Natural killer cell (primary cell): ENCODE measurements around the gene MELK. TPM values are rescaled to one million over a fixed set of nuclear protein-coding genes. Genes with fewer than 3 reads are reported as not detected.

Source experiments
- ATAC-seq, 3 donors: fragments of 150-1000 bp in 2 of 3; fragments of 200-7000 bp in 1 of 3; cut with Tn5 transposase; 1 replicate in 1 of 3; 2 replicates in 2 of 3; pipeline ENCODE4 v1.10.0; 2021; ENCODE audit warnings: mild to moderate bottlenecking in 2 of 3, moderate library complexity in 2 of 3
- DNase-seq, 2 donors: peaks; one replicate each; pipeline versions ENCODE4 v3.0.0 to v3.0.0-alpha.2; 2013 to 2021; ENCODE audit warnings: mixed read lengths in 1 of 2
- H3K27ac ChIP-seq: one replicate; pipeline ENCODE4 v1.5.1; 2013; ENCODE audit warnings: mild to moderate bottlenecking, low read length
- H3K27me3 ChIP-seq: one replicate; pipeline ENCODE4 v1.6.1; 2013; ENCODE audit warnings: low read length; ENCODE audit not compliant: control insufficient read depth, insufficient read depth
- H3K36me3 ChIP-seq: one replicate; pipeline ENCODE4 v1.6.1; 2013; ENCODE audit warnings: low read length; ENCODE audit not compliant: control insufficient read depth, insufficient read depth
- H3K4me1 ChIP-seq: one replicate; pipeline ENCODE4 v1.6.1; 2013; ENCODE audit warnings: low read length; ENCODE audit not compliant: control insufficient read depth, insufficient read depth
- H3K4me3 ChIP-seq: one replicate; pipeline ENCODE4 v1.5.1; 2013; ENCODE audit warnings: low read length
- H3K9me3 ChIP-seq: one replicate; pipeline ENCODE4 v1.6.1; 2013; ENCODE audit warnings: low read length; ENCODE audit not compliant: control insufficient read depth, insufficient read depth
- H3K27ac Mint-ChIP-seq, 2 donors: one replicate each; pipeline ENCODE4 v1.8.0; 2022; ENCODE audit warnings: mild to moderate bottlenecking in 2 of 2, mixed read lengths in 2 of 2, moderate library complexity in 1 of 2
- H3K27me3 Mint-ChIP-seq, 2 donors: one replicate each; pipeline ENCODE4 v1.8.0; 2022; ENCODE audit warnings: low read depth in 2 of 2, mixed read lengths in 2 of 2
- H3K36me3 Mint-ChIP-seq: one replicate; pipeline ENCODE4 v1.8.0; 2022; ENCODE audit warnings: mixed read lengths
- H3K4me1 Mint-ChIP-seq, 2 donors: one replicate each; pipeline ENCODE4 v1.8.0; 2022; ENCODE audit warnings: mixed read lengths in 2 of 2
- H3K4me3 Mint-ChIP-seq: one replicate; pipeline ENCODE4 v1.8.0; 2022; ENCODE audit warnings: mild to moderate bottlenecking, moderate library complexity, mixed read lengths
- H3K9me3 Mint-ChIP-seq, 2 donors: one replicate each; pipeline ENCODE4 v1.8.0; 2022; ENCODE audit warnings: mixed read lengths in 2 of 2
- CTCF ChIP-seq: fragments of 200-600 bp; IDR thresholded peaks from one replicate; pipeline ENCODE4 v1.8.0; 2022; ENCODE audit warnings: antibody characterized with exemption
- WGBS: methylation state at CpG from one replicate; pipeline ENCODE4 v1.1.7; 2013; ENCODE audit warnings: missing lambda C conversion rate; ENCODE audit not compliant: insufficient coverage; 5-methylcytosine and 5-hydroxymethylcytosine counted together
- intact Hi-C: fragments of 100-400 bp; cut with micrococcal nuclease; formaldehyde crosslinking; loops from one replicate; pipeline ENCODE4 v1.14.2; 2022
- total RNA-seq, 4 donors: library from RNA; stranded (reverse); fragments of 120-200 nt in 1 of 4; gene quantifications; one replicate each; pipeline versions ENCODE4 v1.2.3 to v1.2.4, GENCODE V29; 2013 to 2022

The MELK gene
- total RNA-seq, 3 donors from 2014 or later (not counting 1 experiment from before 2014, with no cell fraction given), result 1.3 to 1.6 (median 1.5) TPM

- Histone ChIP-seq H3K27me3 (no peaks in the 10 kb centered on the region), H3K36me3 (no peaks in the 10 kb centered on the region), H3K4me3 (no peak overlapping the region), H3K9me3 (no peaks in the 10 kb centered on the region), H3K4me1 (no peaks in the 10 kb centered on the region), H3K27ac (no peak overlapping the region)
- TF ChIP-seq CTCF, result no peak
- 92% methylated on average over 3 of the region's 3 CpGs for WGBS
- H3K4me3 Mint-ChIP-seq, result no peak overlapping the region
- intact Hi-C loops, result loop anchor here (5.0 kb wide), 1 partner anchor 479 kb away; no protein-coding TSS in a partner anchor
- no peaks in the 10 kb centered on the region for H3K36me3 Mint-ChIP-seq
- no peak for DNase-seq
- H3K27ac Mint-ChIP-seq, result no peak overlapping the region
- H3K9me3 Mint-ChIP-seq, result no peaks in the 10 kb centered on the region
- no peak for ATAC-seq
- H3K4me1 Mint-ChIP-seq, result no peaks in the 10 kb centered on the region
- no peaks in the 10 kb centered on the region for H3K27me3 Mint-ChIP-seq
Measured at GRCh38 chr9:36725777-36726356, 153.2 kb downstream of the MELK start.

Other genes starting within 250 kb of the MELK start
- 10 to 100 TPM; 70.9 to 90.0 (median 76.5) TPM for gene RNF38, start 172.6 kb upstream of the MELK start, total RNA-seq